Upper lobe of right lung (tissue), 1 donor: ENCODE results near the gene TCF12. TPM values are rescaled to one million over a fixed set of nuclear protein-coding genes. Genes with fewer than 3 reads are reported as not detected.

Experiments used
- ATAC-seq: fragments of 200-7000 bp; cut with Tn5 transposase; one replicate; pipeline ENCODE4 v1.9.1; 2020; ENCODE audit warnings: mild to moderate bottlenecking, moderate library complexity
- DNase-seq: peaks from one replicate; pipeline ENCODE4 v3.0.0-alpha.2; 2020
- H3K27ac ChIP-seq: fragments of 200-600 bp; one replicate; pipeline ENCODE4 v1.8.0; 2022
- H3K27me3 ChIP-seq: fragments of 200-600 bp; one replicate; pipeline ENCODE4 v1.8.0; 2022; ENCODE audit warnings: mild to moderate bottlenecking
- H3K36me3 ChIP-seq: fragments of 200-600 bp; one replicate; pipeline ENCODE4 v1.8.0; 2022
- H3K4me1 ChIP-seq: fragments of 200-600 bp; one replicate; pipeline ENCODE4 v1.8.0; 2022
- H3K4me3 ChIP-seq: fragments of 200-600 bp; one replicate; pipeline ENCODE4 v1.8.0; 2022; ENCODE audit warnings: mild to moderate bottlenecking
- H3K9me3 ChIP-seq: fragments of 200-600 bp; one replicate; pipeline ENCODE4 v1.8.0; 2022
- CTCF ChIP-seq: fragments of 200-600 bp; IDR thresholded peaks from one replicate; pipeline ENCODE4 v1.8.0; 2022; ENCODE audit warnings: antibody characterized with exemption
- intact Hi-C: fragments of 100-400 bp; cut with DNase I; formaldehyde crosslinking; loops from one replicate; pipeline ENCODE4 v1.11.0; 2022
- long read RNA-seq: library from polyadenylated mRNA; unstranded; transcript quantifications from one replicate; pipeline ENCODE4 v2.0.0, GENCODE V29; 2021
- total RNA-seq: library from RNA; stranded (reverse); fragmentation: NEBNext Ultra II Directional; extraction: Animal tissue kit (Norgen Biotek cat#: 25700); gene quantifications from one replicate; pipeline ENCODE4 v1.2.1, GENCODE V29; 2021
- donor health status: DM: no; HTN: yes; CAD: no; lungs with severe emphysema.

Gene TCF12
- total RNA-seq, result 103 TPM
- long read RNA-seq, full-length matches to known transcripts, result 56 of 106 reads
- long read RNA-seq, partial matches to known transcripts, result 15 of 106 reads
- long read RNA-seq, other reads (novel, unspliced or antisense), result 35 of 106 reads

- H3K4me1 ChIP-seq, result peaks cover 26% of the 10 kb centered on the region
- ATAC-seq, result peak; percentile 97
These were observed at the start of gene TCF12 for GRCh38 chr15:56918046-56918938. TSS of gene TCF12 (plus strand) at chr15:56918644. CDS start at chr15:56919914, 1,270 bp downstream.

GRCh38 chr15:56869573-56869972, 48.9 kb upstream of the TCF12 start:
- peak; percentile 45 for ATAC-seq
- Histone ChIP-seq H3K4me3 (no peak overlapping the region), H3K27me3 (no peaks in the 10 kb centered on the region), H3K9me3 (no peaks in the 10 kb centered on the region), H3K36me3 (no peaks in the 10 kb centered on the region), H3K4me1 (no peaks in the 10 kb centered on the region), H3K27ac (no peak overlapping the region)
- DNase-seq, result no peak
- intact Hi-C loops, result no loop called here
- TF ChIP-seq CTCF, result peak; percentile 51

More at GRCh38 chr15:56918046-56918938, at the start of gene TCF12:
- Histone ChIP-seq H3K27me3 (no peaks in the 10 kb centered on the region), H3K9me3 (no peaks in the 10 kb centered on the region), H3K36me3 (peaks cover 11% of the 10 kb centered on the region), H3K27ac (peak within 1 kb of the TSS; percentile 93), H3K4me3 (peak within 1 kb of the TSS; percentile 86)
- intact Hi-C loops, result no loop called here
- peak; percentile 41 for TF ChIP-seq CTCF
- DNase-seq, result peak; percentile 98

GRCh38 chr15:56871185-56871584, 47.3 kb upstream of the TCF12 start:
- ATAC-seq (no peak), DNase-seq (no peak)
- Histone ChIP-seq H3K27ac (no peak overlapping the region), H3K4me3 (no peak overlapping the region), H3K27me3 (no peaks in the 10 kb centered on the region), H3K4me1 (no peaks in the 10 kb centered on the region), H3K9me3 (no peaks in the 10 kb centered on the region), H3K36me3 (no peaks in the 10 kb centered on the region)
- intact Hi-C loops, result no loop called here
- no peak for TF ChIP-seq CTCF

GRCh38 chr15:56871867-56872266, 46.6 kb upstream of the TCF12 start:
- H3K4me3 ChIP-seq, result no peak overlapping the region
- no peak for DNase-seq
- ATAC-seq, result no peak
- H3K4me1 ChIP-seq, result no peaks in the 10 kb centered on the region
- H3K27me3 ChIP-seq, result no peaks in the 10 kb centered on the region
- no peaks in the 10 kb centered on the region for H3K9me3 ChIP-seq
- H3K27ac ChIP-seq, result no peak overlapping the region
- TF ChIP-seq CTCF, result no peak
- no peaks in the 10 kb centered on the region for H3K36me3 ChIP-seq
- intact Hi-C loops, result no loop called here

GRCh38 chr15:56877255-56877970, 41.0 kb upstream of the TCF12 start:
- DNase-seq (no peak), ATAC-seq (no peak)
- Histone ChIP-seq H3K27ac (no peak overlapping the region), H3K4me3 (no peak overlapping the region), H3K36me3 (no peaks in the 10 kb centered on the region), H3K9me3 (no peaks in the 10 kb centered on the region), H3K4me1 (no peaks in the 10 kb centered on the region), H3K27me3 (no peaks in the 10 kb centered on the region)
- intact Hi-C loops, result no loop called here
- TF ChIP-seq CTCF, result no peak
